Osteocyte (in vitro differentiated cells): ENCODE measurements around the gene ATCAY. TPM values are rescaled to one million over a fixed set of nuclear protein-coding genes. Genes with fewer than 3 reads are reported as not detected.

ENCODE experiments used
- DNase-seq: peaks from one replicate; pipeline ENCODE4 v3.0.0; 2021; ENCODE audit warnings: mixed read lengths; ENCODE audit not compliant: unreplicated experiment; ENCODE audit errors: extremely low spot score
- H3K27ac Mint-ChIP-seq: one replicate; pipeline ENCODE4 v1.8.0; 2021; ENCODE audit warnings: mild to moderate bottlenecking, mixed read lengths; ENCODE audit not compliant: unreplicated experiment
- H3K27me3 Mint-ChIP-seq: one replicate; pipeline ENCODE4 v1.8.0; 2021; ENCODE audit warnings: mixed read lengths; ENCODE audit not compliant: unreplicated experiment
- H3K36me3 Mint-ChIP-seq: one replicate; pipeline ENCODE4 v1.8.0; 2021; ENCODE audit warnings: mixed read lengths; ENCODE audit not compliant: unreplicated experiment
- H3K4me1 Mint-ChIP-seq: one replicate; pipeline ENCODE4 v1.8.0; 2021; ENCODE audit warnings: mixed read lengths; ENCODE audit not compliant: unreplicated experiment
- H3K4me3 Mint-ChIP-seq: one replicate; pipeline ENCODE4 v1.8.0; 2021; ENCODE audit warnings: mild to moderate bottlenecking, moderate library complexity, mixed read lengths; ENCODE audit not compliant: unreplicated experiment
- H3K9me3 Mint-ChIP-seq: one replicate; pipeline ENCODE4 v1.8.0; 2021; ENCODE audit warnings: mixed read lengths; ENCODE audit not compliant: unreplicated experiment
- total RNA-seq: library from RNA; stranded (reverse); gene quantifications from 2 replicates; pipeline ENCODE4 v1.2.1, GENCODE V29; 2021
- TF ChIP-seq, protein P1 (sequence below): fragments of 200-600 bp; sonication (generic); IDR thresholded peaks from 2 replicates; pipeline ENCODE4 v1.5.0; 2021; ENCODE audit warnings: antibody characterized with exemption, mild to moderate bottlenecking, moderate library complexity

Gene ATCAY
- total RNA-seq, 1 donor from 2014 or later = not detected

DNA sequence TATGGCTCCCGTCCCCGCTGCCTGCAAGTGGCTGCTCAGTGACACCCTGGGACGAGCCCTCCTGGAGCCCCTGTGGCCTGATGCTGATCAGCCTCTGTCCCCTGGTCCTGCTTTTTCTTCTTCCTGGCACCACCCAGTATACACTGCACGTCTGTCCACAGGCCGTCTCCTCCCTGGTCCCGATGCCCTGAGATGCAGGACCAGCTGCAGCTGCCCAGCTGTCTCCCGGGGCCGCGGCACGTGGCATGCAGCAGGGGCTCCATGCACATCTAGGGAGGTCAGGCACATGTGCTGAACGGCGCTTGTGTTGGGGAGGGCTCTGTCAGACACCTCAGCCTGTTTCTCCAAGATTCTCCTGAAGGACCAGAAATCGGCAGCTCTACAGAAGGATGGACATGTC is 41.8 kb upstream of the ATCAY start:
- no peak overlapping the region for H3K4me3 Mint-ChIP-seq
- TF ChIP-seq, protein P1, sequence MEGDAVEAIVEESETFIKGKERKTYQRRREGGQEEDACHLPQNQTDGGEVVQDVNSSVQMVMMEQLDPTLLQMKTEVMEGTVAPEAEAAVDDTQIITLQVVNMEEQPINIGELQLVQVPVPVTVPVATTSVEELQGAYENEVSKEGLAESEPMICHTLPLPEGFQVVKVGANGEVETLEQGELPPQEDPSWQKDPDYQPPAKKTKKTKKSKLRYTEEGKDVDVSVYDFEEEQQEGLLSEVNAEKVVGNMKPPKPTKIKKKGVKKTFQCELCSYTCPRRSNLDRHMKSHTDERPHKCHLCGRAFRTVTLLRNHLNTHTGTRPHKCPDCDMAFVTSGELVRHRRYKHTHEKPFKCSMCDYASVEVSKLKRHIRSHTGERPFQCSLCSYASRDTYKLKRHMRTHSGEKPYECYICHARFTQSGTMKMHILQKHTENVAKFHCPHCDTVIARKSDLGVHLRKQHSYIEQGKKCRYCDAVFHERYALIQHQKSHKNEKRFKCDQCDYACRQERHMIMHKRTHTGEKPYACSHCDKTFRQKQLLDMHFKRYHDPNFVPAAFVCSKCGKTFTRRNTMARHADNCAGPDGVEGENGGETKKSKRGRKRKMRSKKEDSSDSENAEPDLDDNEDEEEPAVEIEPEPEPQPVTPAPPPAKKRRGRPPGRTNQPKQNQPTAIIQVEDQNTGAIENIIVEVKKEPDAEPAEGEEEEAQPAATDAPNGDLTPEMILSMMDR = no peak
- no peaks in the 10 kb centered on the region for H3K4me1 Mint-ChIP-seq
- peaks cover 32% of the 10 kb centered on the region for H3K27me3 Mint-ChIP-seq
- no peaks in the 10 kb centered on the region for H3K9me3 Mint-ChIP-seq
- H3K27ac Mint-ChIP-seq = no peak overlapping the region
- no peak for DNase-seq
- no peaks in the 10 kb centered on the region for H3K36me3 Mint-ChIP-seq

DNA sequence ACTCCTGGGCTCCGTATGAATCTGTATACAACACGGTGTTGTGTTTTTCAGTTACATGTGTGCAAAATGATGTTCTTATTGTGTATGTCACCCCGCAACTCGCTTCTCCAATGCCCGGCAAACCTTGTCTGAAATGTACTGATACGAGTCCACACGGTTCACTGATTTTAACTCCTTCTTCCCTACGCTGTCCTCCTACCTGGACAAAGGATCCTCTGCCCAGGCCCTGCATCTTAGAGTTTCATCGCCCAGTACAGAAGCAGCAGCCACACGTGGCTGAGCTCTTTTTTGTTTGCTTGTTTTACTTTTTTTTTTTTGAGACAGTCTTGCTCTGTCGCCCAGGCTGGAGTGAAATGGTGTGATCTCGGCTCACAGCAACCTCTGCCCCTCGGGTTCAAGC is 40.5 kb upstream of the ATCAY start:
- Mint-ChIP-seq H3K27ac (no peak overlapping the region), H3K36me3 (no peaks in the 10 kb centered on the region), H3K4me3 (no peak overlapping the region), H3K4me1 (no peaks in the 10 kb centered on the region), H3K27me3 (peaks cover 29% of the 10 kb centered on the region), H3K9me3 (no peaks in the 10 kb centered on the region)
- TF ChIP-seq, protein P1 = no peak
- no peak for DNase-seq

DNA sequence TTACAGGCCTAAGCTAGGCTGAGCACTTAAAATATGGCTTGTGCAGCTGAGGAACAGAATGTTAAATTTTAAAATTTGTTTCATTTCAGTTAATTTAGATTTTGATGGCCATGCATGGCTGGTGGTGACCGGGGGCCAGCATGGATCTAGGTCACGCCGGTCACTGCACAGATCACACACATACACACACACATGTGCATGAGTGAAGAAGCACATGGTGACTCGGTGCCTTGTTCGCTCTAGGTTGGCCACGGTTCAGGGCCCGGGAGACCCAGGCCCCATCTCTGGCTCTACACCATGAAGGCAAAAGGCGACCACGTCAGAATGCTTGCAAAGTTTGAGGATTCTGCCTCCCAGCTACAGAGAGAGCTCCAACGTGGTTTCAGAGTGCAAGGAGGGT is 39.7 kb upstream of the ATCAY start:
- H3K9me3 Mint-ChIP-seq = no peaks in the 10 kb centered on the region
- no peaks in the 10 kb centered on the region for H3K4me1 Mint-ChIP-seq
- H3K27ac Mint-ChIP-seq = no peak overlapping the region
- no peak for DNase-seq
- H3K36me3 Mint-ChIP-seq = no peaks in the 10 kb centered on the region
- peaks cover 29% of the 10 kb centered on the region for H3K27me3 Mint-ChIP-seq
- no peak overlapping the region for H3K4me3 Mint-ChIP-seq
- TF ChIP-seq, protein P1 = no peak

DNA sequence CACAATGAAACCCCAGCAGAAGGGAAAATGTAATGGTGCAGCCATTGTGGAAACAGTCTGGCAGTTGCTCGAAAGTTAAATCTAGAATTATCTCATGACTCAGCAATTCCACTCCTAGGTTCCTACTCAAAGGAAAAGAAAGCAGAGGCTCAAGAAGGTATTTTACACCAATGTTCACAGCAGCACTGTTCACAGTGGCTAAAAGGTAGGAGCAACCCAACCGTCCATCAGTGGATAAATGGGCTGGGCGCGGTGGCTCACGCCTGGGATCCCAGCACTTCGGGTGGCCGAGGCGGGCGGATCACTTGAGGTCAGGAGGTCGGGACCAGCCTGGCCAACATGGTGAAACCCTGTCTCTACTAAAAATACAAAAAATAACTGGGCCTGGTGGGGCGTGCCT is 37.5 kb upstream of the ATCAY start:
- H3K4me1 Mint-ChIP-seq = no peaks in the 10 kb centered on the region
- no peaks in the 10 kb centered on the region for H3K36me3 Mint-ChIP-seq
- H3K27me3 Mint-ChIP-seq = peaks cover 40% of the 10 kb centered on the region
- TF ChIP-seq, protein P1 = no peak
- no peak overlapping the region for H3K4me3 Mint-ChIP-seq
- no peak overlapping the region for H3K27ac Mint-ChIP-seq
- no peaks in the 10 kb centered on the region for H3K9me3 Mint-ChIP-seq
- no peak for DNase-seq

DNA sequence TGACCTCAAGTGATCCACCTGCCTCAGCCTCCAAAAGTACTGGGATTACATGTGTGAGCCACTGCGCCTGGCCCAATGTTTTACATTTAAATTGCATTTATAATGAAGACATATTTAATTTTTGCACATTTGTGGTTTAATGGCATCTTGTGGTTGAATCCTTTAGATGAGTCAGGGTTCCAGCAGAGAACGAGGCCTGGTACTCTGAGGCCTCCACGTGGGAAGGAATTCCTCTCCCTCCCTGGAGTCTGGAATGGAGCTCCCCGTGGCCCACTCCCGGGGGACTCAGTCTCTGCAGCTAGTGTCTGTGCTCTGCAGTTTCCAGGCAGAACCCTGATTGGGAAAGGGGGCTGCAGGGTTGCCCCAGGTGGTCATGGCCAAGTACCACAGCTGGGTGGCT is 35.9 kb upstream of the ATCAY start:
- DNase-seq = no peak
- H3K9me3 Mint-ChIP-seq = no peaks in the 10 kb centered on the region
- no peaks in the 10 kb centered on the region for H3K4me1 Mint-ChIP-seq
- H3K27me3 Mint-ChIP-seq = peaks cover 28% of the 10 kb centered on the region
- no peak overlapping the region for H3K27ac Mint-ChIP-seq
- no peak overlapping the region for H3K4me3 Mint-ChIP-seq
- TF ChIP-seq, protein P1 = no peak
- H3K36me3 Mint-ChIP-seq = no peaks in the 10 kb centered on the region
